WTC11 (cell line): ENCODE results near the gene CCN6. TPM values are rescaled to one million over a fixed set of nuclear protein-coding genes. Genes with fewer than 3 reads are reported as not detected.
A peak's percentile ranks its signal among the peaks of the same experiment; 100 is the strongest.

Experiments used
- ATAC-seq: fragments of 200-7000 bp; cut with Tn5 transposase; 2 replicates; pipeline ENCODE4 v1.10.0; 2021; ENCODE audit warnings: mild to moderate bottlenecking, moderate library complexity
- CTCF ChIA-PET: fragments of 300-600 bp; sonication (Branson Sonifier 250); formaldehyde crosslinking; loops from one replicate; lab custom pipeline; 2021; ENCODE audit warnings: antibody characterized with exemption; lab: Charles Lee
- POLR2A ChIA-PET: fragments of 350-600 bp; sonication (Branson Sonifier 250); formaldehyde crosslinking; loops from one replicate; lab custom pipeline; 2021; ENCODE audit warnings: antibody characterized with exemption; lab: Charles Lee
- DNase-seq: peaks from one replicate; pipeline ENCODE4 v3.0.0; 2021; ENCODE audit warnings: low spot score
- H3K27ac Mint-ChIP-seq: 2 replicates; pipeline ENCODE4 v1.8.0; 2021; ENCODE audit warnings: mixed read lengths
- H3K27me3 Mint-ChIP-seq: 2 replicates; pipeline ENCODE4 v1.8.0; 2021; ENCODE audit warnings: low read depth, mild to moderate bottlenecking, moderate library complexity, mixed read lengths
- H3K36me3 Mint-ChIP-seq: 2 replicates; pipeline ENCODE4 v1.8.0; 2021; ENCODE audit warnings: mixed read lengths
- H3K4me1 Mint-ChIP-seq: 2 replicates; pipeline ENCODE4 v1.8.0; 2022; ENCODE audit warnings: mixed read lengths
- H3K4me3 Mint-ChIP-seq: 2 replicates; pipeline ENCODE4 v1.8.0; 2021; ENCODE audit warnings: mild to moderate bottlenecking, moderate library complexity, mixed read lengths
- H3K9me3 Mint-ChIP-seq: 2 replicates; pipeline ENCODE4 v1.8.0; 2021; ENCODE audit warnings: mixed read lengths
- CBFB ChIP-seq: sonication (generic); formaldehyde crosslinking; IDR thresholded peaks from 2 replicates; pipeline ENCODE4 v1.8.1; 2022; ENCODE audit warnings: mild to moderate bottlenecking, low read depth, missing genetic modification reagents
- ETV6 ChIP-seq: sonication (generic); formaldehyde crosslinking; IDR thresholded peaks from 2 replicates; pipeline ENCODE4 v1.8.1; 2022; ENCODE audit warnings: mild to moderate bottlenecking, missing genetic modification reagents
- FOXJ3 ChIP-seq: sonication (generic); formaldehyde crosslinking; IDR thresholded peaks from 2 replicates; pipeline ENCODE4 v1.9.0; 2021; ENCODE audit warnings: missing genetic modification reagents, mild to moderate bottlenecking, borderline replicate concordance
- GABPB1 ChIP-seq: sonication (generic); formaldehyde crosslinking; IDR thresholded peaks from 2 replicates; pipeline ENCODE4 v1.8.1; 2023; ENCODE audit warnings: mild to moderate bottlenecking, missing genetic modification reagents
- KAT7 ChIP-seq: sonication (generic); formaldehyde crosslinking; IDR thresholded peaks from 2 replicates; pipeline ENCODE4 v1.8.1; 2023; ENCODE audit warnings: missing genetic modification reagents, mild to moderate bottlenecking, borderline replicate concordance
- MYBL2 ChIP-seq: sonication (generic); formaldehyde crosslinking; IDR thresholded peaks from 2 replicates; pipeline ENCODE4 v1.8.1; 2023; ENCODE audit warnings: mild to moderate bottlenecking, moderate library complexity, missing genetic modification reagents
- NFATC4 ChIP-seq: fragments of 250-450 bp; sonication (Bioruptor Pico); IDR thresholded peaks from 2 replicates; pipeline ENCODE4 v1.9.0; 2021; ENCODE audit warnings: mild to moderate bottlenecking
- SP1 ChIP-seq: sonication (generic); formaldehyde crosslinking; conservative IDR thresholded peaks from 2 replicates; pipeline ENCODE4 v1.8.1; 2022; ENCODE audit warnings: missing genetic modification reagents
- TEAD4 ChIP-seq: sonication (generic); formaldehyde crosslinking; IDR thresholded peaks from 2 replicates; pipeline ENCODE4 v1.8.0; 2022; ENCODE audit warnings: mild to moderate bottlenecking, missing genetic modification reagents
- total RNA-seq: library from RNA; stranded (reverse); gene quantifications from 3 replicates; pipeline ENCODE4 v1.2.3, GENCODE V29; 2021
- TF ChIP-seq, protein P1 (sequence below): sonication (generic); formaldehyde crosslinking; IDR thresholded peaks from 2 replicates; pipeline ENCODE4 v1.8.0; 2023; ENCODE audit warnings: missing genetic modification reagents, mild to moderate bottlenecking, borderline replicate concordance
- TF ChIP-seq, protein P2 (sequence below): sonication (generic); formaldehyde crosslinking; IDR thresholded peaks from 2 replicates; pipeline ENCODE4 v1.8.0; 2022; ENCODE audit warnings: mild to moderate bottlenecking, missing genetic modification reagents
- TF ChIP-seq, protein P3 (sequence below): sonication (generic); formaldehyde crosslinking; IDR thresholded peaks from 2 replicates; pipeline ENCODE4 v1.8.1; 2022; ENCODE audit warnings: low read depth, missing genetic modification reagents, borderline replicate concordance
- TF ChIP-seq, protein P4 (sequence below): sonication (generic); formaldehyde crosslinking; IDR thresholded peaks from 2 replicates; pipeline ENCODE4 v1.8.0; 2022; ENCODE audit warnings: mild to moderate bottlenecking, missing genetic modification reagents
- TF ChIP-seq, protein P5 (sequence below): sonication (generic); formaldehyde crosslinking; conservative IDR thresholded peaks from 2 replicates; pipeline ENCODE4 v1.8.1; 2022; ENCODE audit warnings: mild to moderate bottlenecking, missing genetic modification reagents
- TF ChIP-seq, protein P6 (sequence below): fragments of 250-450 bp; sonication (Bioruptor Pico); IDR thresholded peaks from 2 replicates; pipeline ENCODE4 v1.8.0; 2021; ENCODE audit warnings: mild to moderate bottlenecking
- TF ChIP-seq, protein P7 (sequence below): sonication (generic); formaldehyde crosslinking; IDR thresholded peaks from 2 replicates; pipeline ENCODE4 v1.8.1; 2022; ENCODE audit warnings: low read depth, mild to moderate bottlenecking, moderate library complexity, missing genetic modification reagents, borderline replicate concordance
- TF ChIP-seq, protein P8 (sequence below): sonication (generic); formaldehyde crosslinking; IDR thresholded peaks from 2 replicates; pipeline ENCODE4 v1.8.0; 2022; ENCODE audit warnings: missing genetic modification reagents
- TF ChIP-seq, protein P9 (sequence below): sonication (generic); formaldehyde crosslinking; IDR thresholded peaks from 2 replicates; pipeline ENCODE4 v1.8.1; 2022; ENCODE audit warnings: mild to moderate bottlenecking, moderate library complexity, missing genetic modification reagents

The CCN6 gene
- total RNA-seq, 1 experiment from 2014 or later = not detected

DNA sequence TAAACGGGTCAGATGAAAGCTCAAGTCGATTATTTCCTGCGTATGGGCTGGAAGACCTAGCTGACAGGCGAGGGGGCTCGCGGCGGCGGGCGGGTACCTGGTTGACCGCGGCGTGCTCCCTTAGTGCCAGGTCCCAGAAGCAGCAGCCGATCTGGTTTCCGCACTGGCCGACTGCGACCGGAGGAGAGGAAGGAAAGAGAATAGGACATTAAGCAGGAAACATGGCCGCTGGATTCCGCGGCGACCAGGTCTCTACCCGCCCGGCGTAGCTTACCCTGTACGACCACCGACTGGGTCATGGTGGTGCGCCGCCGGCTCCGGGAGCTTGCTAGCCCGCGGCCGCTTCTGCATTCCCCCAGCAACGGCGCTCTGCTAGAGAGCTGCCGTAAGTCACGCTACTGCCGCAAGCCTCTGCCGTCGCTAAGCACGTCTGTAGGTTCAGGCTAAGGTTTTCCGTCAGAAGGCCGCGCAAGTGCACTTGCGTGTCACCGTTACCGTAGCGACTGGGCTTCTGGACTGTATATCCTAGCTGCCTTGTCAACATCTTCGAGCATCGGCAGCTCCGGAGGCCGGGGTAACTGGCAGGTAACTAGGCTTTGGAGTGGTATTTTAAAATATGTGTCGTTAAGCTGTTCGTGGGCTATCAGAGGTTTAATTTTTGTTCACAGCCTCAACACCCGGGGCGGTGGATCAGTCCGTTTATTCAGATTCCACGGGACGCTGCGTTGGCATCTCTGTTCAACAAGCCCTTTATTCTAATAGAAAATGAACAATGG, 33.4 kb downstream of the CCN6 start, which contains the start of the genes FAM229B and TUBE1 (continued):
- TF ChIP-seq NFATC4 (CRISPR knock-in tag) (no peak), CBFB (CRISPR knock-in tag) (no peak)
- TF ChIP-seq, protein P1, sequence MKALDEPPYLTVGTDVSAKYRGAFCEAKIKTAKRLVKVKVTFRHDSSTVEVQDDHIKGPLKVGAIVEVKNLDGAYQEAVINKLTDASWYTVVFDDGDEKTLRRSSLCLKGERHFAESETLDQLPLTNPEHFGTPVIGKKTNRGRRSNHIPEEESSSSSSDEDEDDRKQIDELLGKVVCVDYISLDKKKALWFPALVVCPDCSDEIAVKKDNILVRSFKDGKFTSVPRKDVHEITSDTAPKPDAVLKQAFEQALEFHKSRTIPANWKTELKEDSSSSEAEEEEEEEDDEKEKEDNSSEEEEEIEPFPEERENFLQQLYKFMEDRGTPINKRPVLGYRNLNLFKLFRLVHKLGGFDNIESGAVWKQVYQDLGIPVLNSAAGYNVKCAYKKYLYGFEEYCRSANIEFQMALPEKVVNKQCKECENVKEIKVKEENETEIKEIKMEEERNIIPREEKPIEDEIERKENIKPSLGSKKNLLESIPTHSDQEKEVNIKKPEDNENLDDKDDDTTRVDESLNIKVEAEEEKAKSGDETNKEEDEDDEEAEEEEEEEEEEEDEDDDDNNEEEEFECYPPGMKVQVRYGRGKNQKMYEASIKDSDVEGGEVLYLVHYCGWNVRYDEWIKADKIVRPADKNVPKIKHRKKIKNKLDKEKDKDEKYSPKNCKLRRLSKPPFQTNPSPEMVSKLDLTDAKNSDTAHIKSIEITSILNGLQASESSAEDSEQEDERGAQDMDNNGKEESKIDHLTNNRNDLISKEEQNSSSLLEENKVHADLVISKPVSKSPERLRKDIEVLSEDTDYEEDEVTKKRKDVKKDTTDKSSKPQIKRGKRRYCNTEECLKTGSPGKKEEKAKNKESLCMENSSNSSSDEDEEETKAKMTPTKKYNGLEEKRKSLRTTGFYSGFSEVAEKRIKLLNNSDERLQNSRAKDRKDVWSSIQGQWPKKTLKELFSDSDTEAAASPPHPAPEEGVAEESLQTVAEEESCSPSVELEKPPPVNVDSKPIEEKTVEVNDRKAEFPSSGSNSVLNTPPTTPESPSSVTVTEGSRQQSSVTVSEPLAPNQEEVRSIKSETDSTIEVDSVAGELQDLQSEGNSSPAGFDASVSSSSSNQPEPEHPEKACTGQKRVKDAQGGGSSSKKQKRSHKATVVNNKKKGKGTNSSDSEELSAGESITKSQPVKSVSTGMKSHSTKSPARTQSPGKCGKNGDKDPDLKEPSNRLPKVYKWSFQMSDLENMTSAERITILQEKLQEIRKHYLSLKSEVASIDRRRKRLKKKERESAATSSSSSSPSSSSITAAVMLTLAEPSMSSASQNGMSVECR (CRISPR knock-in tag) = peak; percentile 75; the same call in 1 of the 2 replicates
- TF ChIP-seq, protein P2, sequence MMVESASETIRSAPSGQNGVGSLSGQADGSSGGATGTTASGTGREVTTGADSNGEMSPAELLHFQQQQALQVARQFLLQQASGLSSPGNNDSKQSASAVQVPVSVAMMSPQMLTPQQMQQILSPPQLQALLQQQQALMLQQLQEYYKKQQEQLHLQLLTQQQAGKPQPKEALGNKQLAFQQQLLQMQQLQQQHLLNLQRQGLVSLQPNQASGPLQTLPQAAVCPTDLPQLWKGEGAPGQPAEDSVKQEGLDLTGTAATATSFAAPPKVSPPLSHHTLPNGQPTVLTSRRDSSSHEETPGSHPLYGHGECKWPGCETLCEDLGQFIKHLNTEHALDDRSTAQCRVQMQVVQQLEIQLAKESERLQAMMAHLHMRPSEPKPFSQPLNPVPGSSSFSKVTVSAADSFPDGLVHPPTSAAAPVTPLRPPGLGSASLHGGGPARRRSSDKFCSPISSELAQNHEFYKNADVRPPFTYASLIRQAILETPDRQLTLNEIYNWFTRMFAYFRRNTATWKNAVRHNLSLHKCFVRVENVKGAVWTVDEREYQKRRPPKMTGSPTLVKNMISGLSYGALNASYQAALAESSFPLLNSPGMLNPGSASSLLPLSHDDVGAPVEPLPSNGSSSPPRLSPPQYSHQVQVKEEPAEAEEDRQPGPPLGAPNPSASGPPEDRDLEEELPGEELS (CRISPR knock-in tag) = peak; percentile 21; the same call in 1 of the 2 replicates
- TF ChIP-seq, protein P3, sequence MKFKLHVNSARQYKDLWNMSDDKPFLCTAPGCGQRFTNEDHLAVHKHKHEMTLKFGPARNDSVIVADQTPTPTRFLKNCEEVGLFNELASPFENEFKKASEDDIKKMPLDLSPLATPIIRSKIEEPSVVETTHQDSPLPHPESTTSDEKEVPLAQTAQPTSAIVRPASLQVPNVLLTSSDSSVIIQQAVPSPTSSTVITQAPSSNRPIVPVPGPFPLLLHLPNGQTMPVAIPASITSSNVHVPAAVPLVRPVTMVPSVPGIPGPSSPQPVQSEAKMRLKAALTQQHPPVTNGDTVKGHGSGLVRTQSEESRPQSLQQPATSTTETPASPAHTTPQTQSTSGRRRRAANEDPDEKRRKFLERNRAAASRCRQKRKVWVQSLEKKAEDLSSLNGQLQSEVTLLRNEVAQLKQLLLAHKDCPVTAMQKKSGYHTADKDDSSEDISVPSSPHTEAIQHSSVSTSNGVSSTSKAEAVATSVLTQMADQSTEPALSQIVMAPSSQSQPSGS (CRISPR knock-in tag) = no peak
- TF ChIP-seq, protein P4, sequence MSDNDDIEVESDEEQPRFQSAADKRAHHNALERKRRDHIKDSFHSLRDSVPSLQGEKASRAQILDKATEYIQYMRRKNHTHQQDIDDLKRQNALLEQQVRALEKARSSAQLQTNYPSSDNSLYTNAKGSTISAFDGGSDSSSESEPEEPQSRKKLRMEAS = peak; percentile 79

DNA sequence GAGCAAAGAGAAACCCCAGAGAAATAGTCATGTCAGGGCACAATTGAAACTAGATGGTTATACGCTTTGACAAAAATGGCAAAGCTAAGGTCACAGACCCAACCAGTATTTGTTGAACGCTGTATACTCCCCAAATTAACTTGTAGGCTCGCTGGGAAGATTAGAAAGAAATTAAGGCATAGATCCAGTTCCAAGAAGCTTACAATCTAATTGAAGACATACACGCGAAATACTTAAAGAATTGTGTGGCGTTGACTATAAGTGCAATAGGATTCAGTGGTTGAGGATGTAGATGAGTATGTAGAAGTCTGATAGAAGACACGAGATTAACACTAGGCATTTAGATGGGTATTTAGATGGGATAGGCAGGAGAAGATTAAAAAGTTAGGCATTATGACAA, 34.0 kb downstream of the CCN6 start:
- ATAC-seq (no peak), DNase-seq (no peak)
- Mint-ChIP-seq H3K4me3 (no peak overlapping the region), H3K27me3 (no peaks in the 10 kb centered on the region), H3K27ac (no peak overlapping the region), H3K36me3 (no peaks in the 10 kb centered on the region; the same call in 1 of the 2 replicates), H3K9me3 (no peaks in the 10 kb centered on the region), H3K4me1 (peaks cover 5% of the 10 kb centered on the region; the same call in 1 of the 2 replicates)
- ChIA-PET CTCF (interaction anchor here (0.8 to 1.7 kb wide), 12 partner anchors 8 to 1771 kb away, joined by 3 to 9 read pairs (median 4); a partner anchor contains a TSS), POLR2A (interaction anchor here (1.1 to 1.5 kb wide), 4 partner anchors 8 to 16 kb away, joined by 3 to 5 read pairs (median 4); no protein-coding TSS in a partner anchor)
- TF ChIP-seq NFATC4 (CRISPR knock-in tag) = no peak
- TF ChIP-seq MYBL2 = no peak
- TF ChIP-seq, protein P5, sequence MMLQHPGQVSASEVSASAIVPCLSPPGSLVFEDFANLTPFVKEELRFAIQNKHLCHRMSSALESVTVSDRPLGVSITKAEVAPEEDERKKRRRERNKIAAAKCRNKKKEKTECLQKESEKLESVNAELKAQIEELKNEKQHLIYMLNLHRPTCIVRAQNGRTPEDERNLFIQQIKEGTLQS (CRISPR knock-in tag) = no peak
- TF ChIP-seq GABPB1 (CRISPR knock-in tag) = no peak
- TF ChIP-seq, protein P6, sequence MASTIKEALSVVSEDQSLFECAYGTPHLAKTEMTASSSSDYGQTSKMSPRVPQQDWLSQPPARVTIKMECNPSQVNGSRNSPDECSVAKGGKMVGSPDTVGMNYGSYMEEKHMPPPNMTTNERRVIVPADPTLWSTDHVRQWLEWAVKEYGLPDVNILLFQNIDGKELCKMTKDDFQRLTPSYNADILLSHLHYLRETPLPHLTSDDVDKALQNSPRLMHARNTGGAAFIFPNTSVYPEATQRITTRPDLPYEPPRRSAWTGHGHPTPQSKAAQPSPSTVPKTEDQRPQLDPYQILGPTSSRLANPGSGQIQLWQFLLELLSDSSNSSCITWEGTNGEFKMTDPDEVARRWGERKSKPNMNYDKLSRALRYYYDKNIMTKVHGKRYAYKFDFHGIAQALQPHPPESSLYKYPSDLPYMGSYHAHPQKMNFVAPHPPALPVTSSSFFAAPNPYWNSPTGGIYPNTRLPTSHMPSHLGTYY (CRISPR knock-in tag) = no peak
- TF ChIP-seq SP1 (CRISPR knock-in tag) = no peak
- TF ChIP-seq, protein P7, sequence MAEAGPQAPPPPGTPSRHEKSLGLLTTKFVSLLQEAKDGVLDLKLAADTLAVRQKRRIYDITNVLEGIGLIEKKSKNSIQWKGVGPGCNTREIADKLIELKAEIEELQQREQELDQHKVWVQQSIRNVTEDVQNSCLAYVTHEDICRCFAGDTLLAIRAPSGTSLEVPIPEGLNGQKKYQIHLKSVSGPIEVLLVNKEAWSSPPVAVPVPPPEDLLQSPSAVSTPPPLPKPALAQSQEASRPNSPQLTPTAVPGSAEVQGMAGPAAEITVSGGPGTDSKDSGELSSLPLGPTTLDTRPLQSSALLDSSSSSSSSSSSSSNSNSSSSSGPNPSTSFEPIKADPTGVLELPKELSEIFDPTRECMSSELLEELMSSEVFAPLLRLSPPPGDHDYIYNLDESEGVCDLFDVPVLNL (CRISPR knock-in tag) = no peak
- TF ChIP-seq ETV6 (CRISPR knock-in tag) = no peak
- TF ChIP-seq, protein P8, sequence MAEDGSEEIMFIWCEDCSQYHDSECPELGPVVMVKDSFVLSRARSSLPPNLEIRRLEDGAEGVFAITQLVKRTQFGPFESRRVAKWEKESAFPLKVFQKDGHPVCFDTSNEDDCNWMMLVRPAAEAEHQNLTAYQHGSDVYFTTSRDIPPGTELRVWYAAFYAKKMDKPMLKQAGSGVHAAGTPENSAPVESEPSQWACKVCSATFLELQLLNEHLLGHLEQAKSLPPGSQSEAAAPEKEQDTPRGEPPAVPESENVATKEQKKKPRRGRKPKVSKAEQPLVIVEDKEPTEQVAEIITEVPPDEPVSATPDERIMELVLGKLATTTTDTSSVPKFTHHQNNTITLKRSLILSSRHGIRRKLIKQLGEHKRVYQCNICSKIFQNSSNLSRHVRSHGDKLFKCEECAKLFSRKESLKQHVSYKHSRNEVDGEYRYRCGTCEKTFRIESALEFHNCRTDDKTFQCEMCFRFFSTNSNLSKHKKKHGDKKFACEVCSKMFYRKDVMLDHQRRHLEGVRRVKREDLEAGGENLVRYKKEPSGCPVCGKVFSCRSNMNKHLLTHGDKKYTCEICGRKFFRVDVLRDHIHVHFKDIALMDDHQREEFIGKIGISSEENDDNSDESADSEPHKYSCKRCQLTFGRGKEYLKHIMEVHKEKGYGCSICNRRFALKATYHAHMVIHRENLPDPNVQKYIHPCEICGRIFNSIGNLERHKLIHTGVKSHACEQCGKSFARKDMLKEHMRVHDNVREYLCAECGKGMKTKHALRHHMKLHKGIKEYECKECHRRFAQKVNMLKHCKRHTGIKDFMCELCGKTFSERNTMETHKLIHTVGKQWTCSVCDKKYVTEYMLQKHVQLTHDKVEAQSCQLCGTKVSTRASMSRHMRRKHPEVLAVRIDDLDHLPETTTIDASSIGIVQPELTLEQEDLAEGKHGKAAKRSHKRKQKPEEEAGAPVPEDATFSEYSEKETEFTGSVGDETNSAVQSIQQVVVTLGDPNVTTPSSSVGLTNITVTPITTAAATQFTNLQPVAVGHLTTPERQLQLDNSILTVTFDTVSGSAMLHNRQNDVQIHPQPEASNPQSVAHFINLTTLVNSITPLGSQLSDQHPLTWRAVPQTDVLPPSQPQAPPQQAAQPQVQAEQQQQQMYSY = no peak
- TF ChIP-seq, protein P9, sequence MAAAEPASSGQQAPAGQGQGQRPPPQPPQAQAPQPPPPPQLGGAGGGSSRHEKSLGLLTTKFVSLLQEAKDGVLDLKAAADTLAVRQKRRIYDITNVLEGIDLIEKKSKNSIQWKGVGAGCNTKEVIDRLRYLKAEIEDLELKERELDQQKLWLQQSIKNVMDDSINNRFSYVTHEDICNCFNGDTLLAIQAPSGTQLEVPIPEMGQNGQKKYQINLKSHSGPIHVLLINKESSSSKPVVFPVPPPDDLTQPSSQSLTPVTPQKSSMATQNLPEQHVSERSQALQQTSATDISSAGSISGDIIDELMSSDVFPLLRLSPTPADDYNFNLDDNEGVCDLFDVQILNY (CRISPR knock-in tag) = no peak
- no peak for TF ChIP-seq TEAD4 (CRISPR knock-in tag)
- no peak for TF ChIP-seq KAT7
- no peak for TF ChIP-seq FOXJ3
